ENCODE measurements around the gene THOC1.

Gene THOC1

DNA sequence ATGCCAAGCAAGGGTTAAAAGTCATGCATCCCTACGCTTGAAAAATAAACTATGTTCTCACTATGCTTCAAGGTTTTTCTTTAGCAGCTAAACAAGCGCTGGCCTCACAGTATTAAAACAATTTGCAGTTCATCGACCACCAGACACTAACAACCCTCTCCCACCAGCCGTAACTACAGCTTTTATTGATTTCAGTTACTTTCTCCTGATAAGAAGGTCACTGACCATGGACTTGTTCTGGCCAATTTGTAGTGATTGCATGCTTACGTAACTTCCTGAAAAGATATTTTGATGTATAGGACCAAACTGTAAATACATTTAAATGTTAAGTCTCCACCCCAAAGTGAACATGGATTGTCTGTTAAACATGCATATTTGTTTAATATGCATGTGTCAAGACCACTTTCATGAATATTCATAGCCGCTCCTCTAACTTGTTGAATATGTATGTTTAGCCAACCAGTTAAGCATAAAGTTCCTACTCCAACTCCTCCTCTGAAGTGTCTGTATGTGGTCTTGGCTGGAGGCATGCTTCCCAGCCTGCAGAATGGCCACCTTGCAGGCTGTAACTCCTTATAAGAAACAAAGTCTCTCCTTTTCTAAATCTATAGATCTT is 1.7 kb upstream of the THOC1 start:
- Mint-ChIP-seq H3K4me1 (peaks cover 16% of the 10 kb centered on the region), H3K36me3 (ENCODE audit: low read depth) (peaks cover 5% of the 10 kb centered on the region), H3K27me3 (ENCODE audit: low read depth) (peaks cover 3% of the 10 kb centered on the region), H3K27ac (peak overlapping the region; percentile 49 to 100 (median 71)), H3K9me3 (no peaks in the 10 kb centered on the region), H3K4me3 (peak overlapping the region; percentile 94 to 100 (median 99))
- TF ChIP-seq, protein P1, sequence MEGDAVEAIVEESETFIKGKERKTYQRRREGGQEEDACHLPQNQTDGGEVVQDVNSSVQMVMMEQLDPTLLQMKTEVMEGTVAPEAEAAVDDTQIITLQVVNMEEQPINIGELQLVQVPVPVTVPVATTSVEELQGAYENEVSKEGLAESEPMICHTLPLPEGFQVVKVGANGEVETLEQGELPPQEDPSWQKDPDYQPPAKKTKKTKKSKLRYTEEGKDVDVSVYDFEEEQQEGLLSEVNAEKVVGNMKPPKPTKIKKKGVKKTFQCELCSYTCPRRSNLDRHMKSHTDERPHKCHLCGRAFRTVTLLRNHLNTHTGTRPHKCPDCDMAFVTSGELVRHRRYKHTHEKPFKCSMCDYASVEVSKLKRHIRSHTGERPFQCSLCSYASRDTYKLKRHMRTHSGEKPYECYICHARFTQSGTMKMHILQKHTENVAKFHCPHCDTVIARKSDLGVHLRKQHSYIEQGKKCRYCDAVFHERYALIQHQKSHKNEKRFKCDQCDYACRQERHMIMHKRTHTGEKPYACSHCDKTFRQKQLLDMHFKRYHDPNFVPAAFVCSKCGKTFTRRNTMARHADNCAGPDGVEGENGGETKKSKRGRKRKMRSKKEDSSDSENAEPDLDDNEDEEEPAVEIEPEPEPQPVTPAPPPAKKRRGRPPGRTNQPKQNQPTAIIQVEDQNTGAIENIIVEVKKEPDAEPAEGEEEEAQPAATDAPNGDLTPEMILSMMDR (IDR thresholded peaks at IDR 0.05; ENCODE audit: unreplicated experiment in 3 of 3), result no peak

DNA sequence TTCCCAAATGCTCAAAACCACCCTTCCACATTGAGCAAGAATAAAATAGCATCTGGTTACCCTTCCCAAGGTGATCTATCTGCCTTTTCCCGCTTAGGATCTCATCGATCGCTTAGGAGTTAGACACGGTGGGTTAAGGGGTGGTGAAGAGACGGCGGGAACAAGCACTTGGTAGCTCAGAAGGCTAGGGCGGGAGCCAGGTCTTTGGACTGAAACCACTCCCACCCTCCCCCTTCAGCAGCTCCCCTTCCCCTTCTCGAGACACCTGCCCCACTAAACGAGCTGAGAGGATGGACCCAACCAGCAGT is 513 bp downstream of the THOC1 start:
- peaks cover 3% of the 10 kb centered on the region for H3K27me3 Mint-ChIP-seq (ENCODE audit: low read depth)
- H3K9me3 Mint-ChIP-seq, result no peaks in the 10 kb centered on the region
- peak overlapping the region; percentile 94 to 100 (median 99) for H3K4me3 Mint-ChIP-seq
- peaks cover 16% of the 10 kb centered on the region for H3K4me1 Mint-ChIP-seq
- H3K36me3 Mint-ChIP-seq (ENCODE audit: low read depth), result peaks cover 19% of the 10 kb centered on the region
- TF ChIP-seq, protein P1 (IDR thresholded peaks at IDR 0.05; ENCODE audit: unreplicated experiment in 3 of 3), result no peak
- peak overlapping the region; percentile 98 to 100 (median 99) for H3K27ac Mint-ChIP-seq

DNA sequence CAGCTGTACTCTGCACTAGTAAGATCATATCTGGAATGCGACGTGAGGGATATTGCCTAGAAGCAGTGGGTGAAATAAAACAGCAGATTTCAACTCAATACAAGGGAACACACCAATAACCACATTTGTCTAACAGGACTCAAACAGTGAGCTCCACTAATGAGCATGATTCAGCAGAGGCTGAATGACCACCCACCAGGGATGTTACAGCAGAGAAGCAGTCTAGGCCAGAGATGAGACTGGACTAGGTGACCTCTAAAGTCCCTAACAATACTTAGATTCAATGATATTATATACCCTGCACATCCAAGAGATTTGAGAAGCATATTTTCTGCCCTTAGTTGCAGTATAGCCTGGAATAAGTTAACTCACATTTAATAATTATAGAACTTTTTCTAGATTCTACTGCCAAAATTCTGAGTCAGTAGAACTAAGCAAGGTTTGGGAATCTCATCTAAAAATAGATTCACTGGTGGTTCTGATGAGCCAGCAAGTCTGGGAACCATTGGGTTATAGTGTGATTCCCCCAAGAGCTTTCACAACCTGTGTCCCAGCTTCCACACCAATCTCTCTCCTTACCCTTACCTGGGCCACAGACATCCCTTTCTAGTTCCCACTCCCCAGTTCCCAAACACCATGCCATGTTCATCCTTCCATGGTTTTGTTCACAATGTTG is 6.3 kb downstream of the THOC1 start:
- no peak overlapping the region for H3K27ac Mint-ChIP-seq
- H3K9me3 Mint-ChIP-seq, result no peaks in the 10 kb centered on the region
- H3K27me3 Mint-ChIP-seq (ENCODE audit: low read depth), result no peaks in the 10 kb centered on the region
- TF ChIP-seq, protein P1 (IDR thresholded peaks at IDR 0.05; ENCODE audit: unreplicated experiment in 3 of 3), result no peak
- no peaks in the 10 kb centered on the region for H3K4me1 Mint-ChIP-seq
- peaks cover 55% of the 10 kb centered on the region for H3K36me3 Mint-ChIP-seq (ENCODE audit: low read depth)
- H3K4me3 Mint-ChIP-seq, result no peak overlapping the region

DNA sequence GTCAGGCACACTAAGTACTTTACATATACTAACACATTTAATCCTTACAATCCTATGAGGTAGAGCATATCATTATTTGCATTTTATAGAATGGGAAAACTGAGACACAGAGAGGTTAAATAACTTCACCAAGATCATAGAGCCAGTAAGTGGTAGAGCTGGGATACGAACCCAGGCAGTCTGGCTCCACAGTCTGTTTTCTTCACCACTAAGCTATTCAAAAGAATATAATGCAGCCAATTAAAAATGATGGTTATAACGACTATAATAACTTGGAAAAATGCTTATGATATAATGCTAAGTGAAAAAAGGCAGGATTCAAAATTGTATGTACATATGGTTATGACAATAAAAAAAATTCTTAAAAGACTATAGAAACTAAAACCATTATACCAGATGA is 7.3 kb downstream of the THOC1 start:
- H3K36me3 Mint-ChIP-seq (ENCODE audit: low read depth), result peaks cover 58% of the 10 kb centered on the region
- no peaks in the 10 kb centered on the region for H3K9me3 Mint-ChIP-seq
- H3K27ac Mint-ChIP-seq, result no peak overlapping the region
- no peaks in the 10 kb centered on the region for H3K4me1 Mint-ChIP-seq
- TF ChIP-seq, protein P1 (IDR thresholded peaks at IDR 0.05; ENCODE audit: unreplicated experiment in 3 of 3), result no peak
- no peak overlapping the region for H3K4me3 Mint-ChIP-seq
- no peaks in the 10 kb centered on the region for H3K27me3 Mint-ChIP-seq (ENCODE audit: low read depth)

DNA sequence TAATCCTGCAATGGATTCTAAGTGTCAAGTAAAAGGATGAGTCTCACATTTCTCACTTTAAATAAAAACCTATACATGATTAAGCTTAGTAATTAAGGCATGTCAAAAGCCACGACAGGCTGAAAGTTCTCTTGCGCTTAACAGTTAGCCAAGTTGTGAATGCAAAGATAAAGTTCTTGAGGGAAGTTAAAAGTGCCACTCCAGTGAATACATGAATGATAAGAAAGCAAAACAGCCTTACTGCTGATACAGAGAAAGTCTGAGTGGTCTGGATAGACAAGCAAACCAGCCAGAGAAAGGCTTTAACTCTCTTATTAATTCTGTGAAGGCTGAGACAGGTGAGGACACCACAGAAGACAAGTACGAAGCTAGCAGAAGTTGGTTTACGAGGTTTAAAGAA is 12.7 kb downstream of the THOC1 start:
- Mint-ChIP-seq H3K9me3 (no peaks in the 10 kb centered on the region), H3K27me3 (ENCODE audit: low read depth) (no peaks in the 10 kb centered on the region)
- TF ChIP-seq, protein P1 (IDR thresholded peaks at IDR 0.05; ENCODE audit: unreplicated experiment in 3 of 3), result no peak

DNA sequence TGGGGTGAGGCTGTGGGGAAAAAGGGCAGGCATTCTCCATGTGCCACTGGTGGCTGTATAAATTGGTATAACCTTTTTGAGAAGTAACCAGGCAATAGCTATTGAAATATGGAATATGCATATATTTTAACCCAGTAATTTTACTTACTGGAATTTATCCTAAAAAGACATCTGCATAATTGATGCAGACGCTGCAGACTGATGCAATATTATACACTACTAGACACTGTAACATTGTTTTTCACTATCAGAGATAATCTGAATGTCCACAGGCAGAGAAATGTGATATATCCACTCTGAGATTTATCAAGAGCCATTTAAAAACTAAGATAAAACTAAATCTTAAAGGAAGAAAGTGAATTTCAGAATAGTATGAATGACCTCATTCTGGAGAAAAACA is 14.7 kb downstream of the THOC1 start:
- Mint-ChIP-seq H3K27ac (no peak overlapping the region), H3K9me3 (no peaks in the 10 kb centered on the region), H3K4me1 (no peaks in the 10 kb centered on the region), H3K36me3 (ENCODE audit: low read depth) (peaks cover 69% of the 10 kb centered on the region), H3K4me3 (no peak overlapping the region), H3K27me3 (ENCODE audit: low read depth) (no peaks in the 10 kb centered on the region)
- TF ChIP-seq, protein P1 (IDR thresholded peaks at IDR 0.05; ENCODE audit: unreplicated experiment in 3 of 3), result no peak

More for the DNA sequence above, 12.7 kb downstream of the THOC1 start:
- Mint-ChIP-seq H3K36me3 (ENCODE audit: low read depth) (peaks cover 64% of the 10 kb centered on the region), H3K4me3 (no peak overlapping the region), H3K27ac (no peak overlapping the region), H3K4me1 (no peaks in the 10 kb centered on the region)
